ENCODE measurements around the gene TSTD2.
A peak's percentile ranks its signal among the peaks of the same experiment; 100 is the strongest.

Gene TSTD2

DNA sequence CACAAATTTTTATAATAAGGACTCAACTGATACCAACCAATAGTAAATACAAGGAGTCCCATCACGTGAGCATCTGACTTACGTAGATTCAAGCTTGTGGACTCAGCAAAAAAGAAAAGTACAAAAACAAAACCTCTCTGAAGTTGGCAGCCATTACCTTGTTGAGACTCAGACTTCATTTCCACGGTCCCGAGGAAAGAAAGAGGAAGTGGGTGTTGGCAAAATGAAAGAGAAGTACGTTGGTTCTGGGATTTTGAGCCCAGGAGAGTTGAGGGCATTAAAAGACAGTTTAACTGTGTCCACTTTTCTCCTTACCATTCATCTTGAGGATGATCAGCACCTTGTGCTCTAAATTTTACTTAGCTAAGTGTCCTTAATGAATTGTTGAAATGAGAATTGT is 27.2 kb upstream of the TSTD2 start:
- Histone ChIP-seq H3K79me2 (ENCODE audit: control insufficient read depth, insufficient read depth, low read length, unreplicated experiment) (no peaks in the 10 kb centered on the region), H2AFZ (ENCODE audit: low read length, unreplicated experiment) (no peak overlapping the region), H3K27me3 (ENCODE audit: insufficient read depth, low read length) (no peaks in the 10 kb centered on the region), H3K4me1 (ENCODE audit: control insufficient read depth, insufficient read depth, low read length, unreplicated experiment) (no peaks in the 10 kb centered on the region), H3K36me3 (ENCODE audit: insufficient read depth, low read length) (peaks cover 75% of the 10 kb centered on the region), H3K27ac (ENCODE audit: low read depth, low read length) (no peak overlapping the region), H3K4me3 (ENCODE audit: low read depth, low read length) (no peak overlapping the region)

DNA sequence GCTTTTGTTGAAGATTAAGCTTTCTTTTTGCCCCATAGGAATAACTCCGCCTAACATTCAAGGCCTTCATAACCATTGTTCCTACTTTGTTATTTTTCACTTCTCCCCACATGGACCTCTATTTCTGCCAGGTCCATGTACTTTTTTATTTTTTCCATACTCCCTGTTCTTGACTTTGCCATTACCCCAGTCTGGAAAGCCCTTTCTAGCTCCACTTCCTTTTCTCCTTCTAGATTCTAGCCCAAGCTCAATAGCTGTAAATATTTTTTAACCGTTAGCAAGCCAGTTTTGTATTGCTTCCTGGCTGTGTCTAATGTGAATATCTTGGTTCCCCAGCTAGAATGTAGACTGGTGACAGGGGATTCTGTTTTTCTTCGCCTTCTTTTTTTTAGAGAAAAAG is 26.6 kb upstream of the TSTD2 start:
- Histone ChIP-seq H3K4me1 (ENCODE audit: control insufficient read depth, insufficient read depth, low read length, unreplicated experiment) (no peaks in the 10 kb centered on the region), H3K79me2 (ENCODE audit: control insufficient read depth, insufficient read depth, low read length, unreplicated experiment) (no peaks in the 10 kb centered on the region), H3K4me3 (ENCODE audit: low read depth, low read length) (no peak overlapping the region), H3K36me3 (ENCODE audit: insufficient read depth, low read length) (peaks cover 76% of the 10 kb centered on the region), H3K27ac (ENCODE audit: low read depth, low read length) (no peak overlapping the region), H2AFZ (ENCODE audit: low read length, unreplicated experiment) (no peak overlapping the region), H3K27me3 (ENCODE audit: insufficient read depth, low read length) (no peaks in the 10 kb centered on the region)

DNA sequence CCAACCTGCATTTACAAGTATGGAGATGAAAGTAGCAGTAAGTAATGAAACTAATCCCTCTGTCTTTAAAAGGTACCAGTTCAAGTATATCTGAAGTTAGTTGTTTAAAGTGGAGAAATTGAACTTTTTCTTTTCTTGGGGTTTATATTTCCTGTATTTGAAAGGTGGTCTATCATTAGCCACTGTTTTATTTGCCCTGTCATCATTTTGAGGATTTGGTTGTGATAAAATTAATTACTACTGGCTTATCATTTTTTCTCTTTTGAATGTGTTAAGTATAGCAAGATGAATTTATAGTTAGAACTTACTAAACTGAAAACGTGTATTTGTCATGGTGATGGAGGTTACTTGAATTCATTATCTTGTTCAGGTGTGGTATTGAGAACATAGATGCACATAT is 25.5 kb upstream of the TSTD2 start:
- H3K36me3 ChIP-seq (ENCODE audit: insufficient read depth, low read length), result peaks cover 77% of the 10 kb centered on the region
- H3K4me1 ChIP-seq (ENCODE audit: control insufficient read depth, insufficient read depth, low read length, unreplicated experiment), result no peaks in the 10 kb centered on the region
- H3K27me3 ChIP-seq (ENCODE audit: insufficient read depth, low read length), result no peaks in the 10 kb centered on the region
- H2AFZ ChIP-seq (ENCODE audit: low read length, unreplicated experiment), result no peak overlapping the region
- no peaks in the 10 kb centered on the region for H3K79me2 ChIP-seq (ENCODE audit: control insufficient read depth, insufficient read depth, low read length, unreplicated experiment)
- no peak overlapping the region for H3K4me3 ChIP-seq (ENCODE audit: low read depth, low read length)
- H3K27ac ChIP-seq (ENCODE audit: low read depth, low read length), result no peak overlapping the region

DNA sequence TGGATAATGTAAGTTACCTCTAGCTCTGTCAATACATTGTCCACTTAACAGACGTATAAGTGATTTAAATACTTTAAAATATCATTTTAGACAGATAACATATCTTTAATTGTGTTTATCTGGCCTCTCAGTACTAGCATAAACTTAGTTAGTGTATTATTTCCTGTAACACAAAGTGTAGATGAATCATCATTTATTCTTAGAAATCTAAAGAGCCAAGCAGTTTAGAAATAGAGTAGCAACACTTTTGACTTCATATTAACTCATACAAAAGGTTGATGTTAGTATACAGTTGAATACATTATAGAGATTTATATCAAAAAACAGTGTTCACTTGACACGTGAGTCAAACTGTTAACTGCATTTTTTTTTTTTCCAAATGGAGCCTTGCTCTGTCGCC is 18.5 kb upstream of the TSTD2 start:
- no peaks in the 10 kb centered on the region for H3K79me2 ChIP-seq (ENCODE audit: control insufficient read depth, insufficient read depth, low read length, unreplicated experiment)
- H3K4me1 ChIP-seq (ENCODE audit: control insufficient read depth, insufficient read depth, low read length, unreplicated experiment), result peaks cover 5% of the 10 kb centered on the region
- H2AFZ ChIP-seq (ENCODE audit: low read length, unreplicated experiment), result no peak overlapping the region
- no peak overlapping the region for H3K4me3 ChIP-seq (ENCODE audit: low read depth, low read length)
- H3K27me3 ChIP-seq (ENCODE audit: insufficient read depth, low read length), result no peaks in the 10 kb centered on the region
- H3K27ac ChIP-seq (ENCODE audit: low read depth, low read length), result no peak overlapping the region
- H3K36me3 ChIP-seq (ENCODE audit: insufficient read depth, low read length), result peaks cover 36% of the 10 kb centered on the region

DNA sequence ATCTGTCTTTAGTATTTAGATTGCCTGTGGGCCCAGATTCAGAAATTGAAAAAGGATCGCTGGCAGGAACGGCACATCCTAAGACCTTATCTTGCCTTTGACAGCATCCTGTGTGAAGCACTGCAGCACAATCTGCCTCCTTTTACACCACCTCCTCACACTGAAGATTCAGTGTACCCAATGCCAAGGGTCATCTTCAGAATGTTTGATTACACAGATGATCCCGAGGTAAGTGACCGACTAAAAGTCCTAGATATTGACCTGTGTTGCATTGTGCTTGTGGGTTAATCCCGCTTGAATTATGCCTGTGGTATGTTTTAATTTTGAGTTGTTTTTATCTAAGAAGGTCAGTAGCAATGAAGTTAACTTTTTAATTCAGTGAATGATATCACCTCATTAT is 14.8 kb upstream of the TSTD2 start:
- peaks cover 6% of the 10 kb centered on the region for H3K79me2 ChIP-seq (ENCODE audit: control insufficient read depth, insufficient read depth, low read length, unreplicated experiment)
- peaks cover 34% of the 10 kb centered on the region for H3K36me3 ChIP-seq (ENCODE audit: insufficient read depth, low read length)

DNA sequence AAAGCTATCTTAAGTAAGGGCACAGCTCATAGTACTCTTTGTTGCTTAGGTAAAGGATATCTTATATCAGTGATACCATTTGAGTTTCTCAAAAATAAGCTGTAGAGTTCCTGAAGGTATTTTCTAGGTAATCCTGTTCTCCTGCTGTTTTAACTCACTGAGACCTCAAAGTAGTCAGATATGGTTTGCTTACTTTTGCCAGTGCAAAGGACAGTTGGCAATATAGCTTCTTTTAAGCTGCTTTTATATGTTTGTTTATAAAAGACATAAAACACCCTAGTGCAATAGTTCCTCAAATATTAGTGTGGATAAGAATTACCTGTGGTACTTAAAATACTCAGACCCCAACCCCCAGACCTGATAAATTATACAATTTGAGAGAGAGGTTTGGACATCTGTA is 12.6 kb upstream of the TSTD2 start:
- H3K36me3 ChIP-seq (ENCODE audit: insufficient read depth, low read length), result peaks cover 44% of the 10 kb centered on the region
- peaks cover 14% of the 10 kb centered on the region for H3K79me2 ChIP-seq (ENCODE audit: control insufficient read depth, insufficient read depth, low read length, unreplicated experiment)

More for the DNA sequence above, 14.8 kb upstream of the TSTD2 start:
- Histone ChIP-seq H3K4me1 (ENCODE audit: control insufficient read depth, insufficient read depth, low read length, unreplicated experiment) (peaks cover 5% of the 10 kb centered on the region), H3K4me3 (ENCODE audit: low read depth, low read length) (no peak overlapping the region), H3K27me3 (ENCODE audit: insufficient read depth, low read length) (no peaks in the 10 kb centered on the region), H2AFZ (ENCODE audit: low read length, unreplicated experiment) (no peak overlapping the region), H3K27ac (ENCODE audit: low read depth, low read length) (no peak overlapping the region)

DNA sequence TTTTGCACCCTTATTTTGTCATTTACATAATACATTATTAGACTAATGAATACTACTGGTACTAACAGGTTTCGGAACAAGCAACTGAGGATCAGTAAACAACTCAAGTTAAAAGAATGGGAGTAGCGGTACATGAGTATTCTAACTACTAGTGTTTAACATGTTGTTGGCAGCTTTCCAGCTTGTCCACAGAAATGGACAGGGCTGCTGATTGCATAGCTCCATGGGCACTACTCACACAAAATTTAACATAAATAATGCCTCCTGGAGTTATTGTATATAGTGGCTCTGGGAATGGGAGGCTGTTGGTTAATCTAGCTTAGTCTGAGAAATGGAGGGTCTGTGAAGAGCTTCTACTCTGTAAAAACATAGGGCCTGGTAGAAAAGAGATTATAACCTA is 7.2 kb upstream of the TSTD2 start:
- Histone ChIP-seq H3K27ac (ENCODE audit: low read depth, low read length) (no peak overlapping the region), H3K27me3 (ENCODE audit: insufficient read depth, low read length) (no peaks in the 10 kb centered on the region), H3K79me2 (ENCODE audit: control insufficient read depth, insufficient read depth, low read length, unreplicated experiment) (peaks cover 66% of the 10 kb centered on the region), H3K4me1 (ENCODE audit: control insufficient read depth, insufficient read depth, low read length, unreplicated experiment) (peaks cover 29% of the 10 kb centered on the region), H3K36me3 (ENCODE audit: insufficient read depth, low read length) (peaks cover 46% of the 10 kb centered on the region), H2AFZ (ENCODE audit: low read length, unreplicated experiment) (no peak overlapping the region), H3K4me3 (ENCODE audit: low read depth, low read length) (no peak overlapping the region)

More for the DNA sequence above, 12.6 kb upstream of the TSTD2 start:
- Histone ChIP-seq H3K27me3 (ENCODE audit: insufficient read depth, low read length) (no peaks in the 10 kb centered on the region), H3K4me3 (ENCODE audit: low read depth, low read length) (no peak overlapping the region), H3K27ac (ENCODE audit: low read depth, low read length) (no peak overlapping the region), H2AFZ (ENCODE audit: low read length, unreplicated experiment) (no peak overlapping the region), H3K4me1 (ENCODE audit: control insufficient read depth, insufficient read depth, low read length, unreplicated experiment) (no peaks in the 10 kb centered on the region)

DNA sequence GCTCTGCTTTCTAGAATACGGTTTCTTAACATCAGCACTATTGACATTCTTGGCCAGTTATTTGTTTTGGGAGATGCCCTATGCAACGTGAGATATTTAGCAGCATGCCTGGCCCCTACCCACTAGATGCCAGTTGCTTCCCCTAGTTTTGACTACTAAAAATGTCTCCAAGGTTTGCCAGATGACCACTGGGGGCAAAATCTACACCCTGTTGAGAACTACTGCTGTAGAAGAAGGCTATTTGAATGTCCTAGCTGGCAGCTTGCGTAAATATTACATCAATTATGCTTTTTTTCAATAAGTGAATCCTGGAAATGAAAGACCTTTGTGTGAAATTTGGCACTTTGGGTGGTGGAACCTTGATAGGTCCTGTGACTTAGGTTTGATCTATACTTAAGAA is 5.5 kb upstream of the TSTD2 start:
- Histone ChIP-seq H3K79me2 (ENCODE audit: control insufficient read depth, insufficient read depth, low read length, unreplicated experiment) (peaks cover 81% of the 10 kb centered on the region), H3K27me3 (ENCODE audit: insufficient read depth, low read length) (no peaks in the 10 kb centered on the region), H3K4me3 (ENCODE audit: low read depth, low read length) (no peak overlapping the region), H3K4me1 (ENCODE audit: control insufficient read depth, insufficient read depth, low read length, unreplicated experiment) (peaks cover 35% of the 10 kb centered on the region), H3K27ac (ENCODE audit: low read depth, low read length) (no peak overlapping the region), H2AFZ (ENCODE audit: low read length, unreplicated experiment) (no peak overlapping the region), H3K36me3 (ENCODE audit: insufficient read depth, low read length) (peaks cover 30% of the 10 kb centered on the region)

DNA sequence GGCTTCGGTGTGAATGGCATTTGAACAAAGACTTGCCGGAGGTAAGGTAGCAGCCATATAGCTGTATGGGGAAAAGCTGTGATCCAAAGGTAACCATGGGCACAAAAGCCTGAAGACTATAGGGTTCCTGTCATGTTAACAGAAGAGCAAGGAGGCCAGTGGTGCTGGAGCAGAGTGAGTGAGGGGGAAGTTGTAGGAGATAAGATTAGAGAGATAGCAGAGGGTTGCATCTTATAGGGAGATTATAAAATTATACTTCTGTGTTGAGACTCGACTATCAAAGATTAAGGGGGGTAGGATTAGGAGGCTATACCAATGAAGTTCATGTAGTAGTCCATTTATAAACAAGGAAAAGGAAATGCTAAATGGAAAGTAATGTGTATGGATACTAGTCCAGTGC is 3.7 kb upstream of the TSTD2 start:
- H3K79me2 ChIP-seq (ENCODE audit: control insufficient read depth, insufficient read depth, low read length, unreplicated experiment), result peaks cover 81% of the 10 kb centered on the region
- H3K36me3 ChIP-seq (ENCODE audit: insufficient read depth, low read length), result peaks cover 20% of the 10 kb centered on the region
- no peaks in the 10 kb centered on the region for H3K27me3 ChIP-seq (ENCODE audit: insufficient read depth, low read length)
- H3K27ac ChIP-seq (ENCODE audit: low read depth, low read length), result no peak overlapping the region
- peaks cover 35% of the 10 kb centered on the region for H3K4me1 ChIP-seq (ENCODE audit: control insufficient read depth, insufficient read depth, low read length, unreplicated experiment)
- H3K4me3 ChIP-seq (ENCODE audit: low read depth, low read length), result peak overlapping the region; percentile 52
- no peak overlapping the region for H2AFZ ChIP-seq (ENCODE audit: low read length, unreplicated experiment)

DNA sequence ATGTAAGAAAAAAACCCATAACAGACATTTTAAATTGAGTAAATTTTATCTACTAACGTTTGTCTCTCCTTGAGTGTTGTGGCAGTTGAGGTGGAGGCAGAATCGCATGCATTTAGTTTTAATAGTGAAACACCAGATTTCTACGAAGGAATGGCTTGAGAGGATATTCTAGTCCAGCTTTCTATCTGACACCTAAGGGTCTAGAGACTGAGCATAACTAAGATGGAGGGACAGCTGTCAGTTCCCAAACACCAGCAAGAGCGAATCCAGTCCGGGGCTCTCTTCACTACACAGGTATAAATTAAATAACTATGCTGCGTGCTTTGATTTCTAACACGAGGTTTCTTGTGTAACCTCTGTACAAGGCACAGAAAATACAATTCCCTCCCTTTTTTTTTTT is 1.9 kb upstream of the TSTD2 start:
- peaks cover 7% of the 10 kb centered on the region; the same call in 1 of the 2 replicates for H3K36me3 ChIP-seq (ENCODE audit: insufficient read depth, low read length)
- peaks cover 38% of the 10 kb centered on the region for H3K4me1 ChIP-seq (ENCODE audit: control insufficient read depth, insufficient read depth, low read length, unreplicated experiment)
- H3K79me2 ChIP-seq (ENCODE audit: control insufficient read depth, insufficient read depth, low read length, unreplicated experiment), result peaks cover 84% of the 10 kb centered on the region
- peak overlapping the region; percentile 83 for H3K4me3 ChIP-seq (ENCODE audit: low read depth, low read length)
- H3K27me3 ChIP-seq (ENCODE audit: insufficient read depth, low read length), result no peaks in the 10 kb centered on the region
- no peak overlapping the region for H2AFZ ChIP-seq (ENCODE audit: low read length, unreplicated experiment)
- H3K27ac ChIP-seq (ENCODE audit: low read depth, low read length), result no peak overlapping the region

DNA sequence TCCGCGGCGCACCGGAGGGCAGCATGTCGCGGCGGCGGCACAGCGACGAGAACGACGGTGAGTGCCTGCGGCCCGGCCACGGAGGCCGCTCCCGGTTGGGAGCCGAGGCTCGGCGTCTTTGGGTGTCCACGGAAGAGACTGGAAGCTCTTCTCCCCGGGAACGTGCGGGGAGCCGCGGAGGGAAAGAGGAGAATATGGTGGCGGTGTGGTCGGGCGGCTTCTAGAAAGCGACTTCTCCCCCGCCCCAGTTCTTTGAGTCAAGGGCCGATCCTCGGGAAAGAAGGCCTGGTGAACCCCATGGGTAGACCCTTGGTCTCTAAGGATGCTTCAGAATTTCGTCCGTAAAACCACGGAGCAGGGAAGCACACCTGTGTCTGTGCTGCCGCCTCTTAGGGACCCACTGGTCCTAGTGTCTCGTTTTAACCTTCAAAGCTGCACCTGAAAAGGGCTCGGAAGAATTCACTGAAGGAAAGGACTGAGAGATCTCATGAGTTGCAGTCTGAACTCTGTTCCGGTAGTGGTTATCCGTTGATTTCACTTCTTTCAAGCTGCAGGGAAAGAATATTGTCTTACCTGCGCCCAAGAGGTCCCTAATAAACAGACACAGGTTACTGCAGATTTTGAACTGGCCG is 807 bp upstream of the TSTD2 start:
- H3K27me3 ChIP-seq (ENCODE audit: insufficient read depth, low read length), result no peaks in the 10 kb centered on the region
- peak overlapping the region; percentile 83 for H3K4me3 ChIP-seq (ENCODE audit: low read depth, low read length)
- H3K4me1 ChIP-seq (ENCODE audit: control insufficient read depth, insufficient read depth, low read length, unreplicated experiment), result peaks cover 35% of the 10 kb centered on the region
- peaks cover 83% of the 10 kb centered on the region for H3K79me2 ChIP-seq (ENCODE audit: control insufficient read depth, insufficient read depth, low read length, unreplicated experiment)
- 0 out of 2 replicates have a peak, but pooled peaks cover 2% of the 10 kb centered on the region for H3K36me3 ChIP-seq (ENCODE audit: insufficient read depth, low read length)
- peak overlapping the region; percentile 99 for H3K27ac ChIP-seq (ENCODE audit: low read depth, low read length)
- H2AFZ ChIP-seq (ENCODE audit: low read length, unreplicated experiment), result peak overlapping the region; percentile 49
